Measurements from ENCODE around the gene RGMB. TPM values are rescaled to one million over a fixed set of nuclear protein-coding genes. Genes with fewer than 3 reads are reported as not detected.

The RGMB gene
- total RNA-seq, 1 experiment from 2014 or later, result 20.3 TPM

DNA sequence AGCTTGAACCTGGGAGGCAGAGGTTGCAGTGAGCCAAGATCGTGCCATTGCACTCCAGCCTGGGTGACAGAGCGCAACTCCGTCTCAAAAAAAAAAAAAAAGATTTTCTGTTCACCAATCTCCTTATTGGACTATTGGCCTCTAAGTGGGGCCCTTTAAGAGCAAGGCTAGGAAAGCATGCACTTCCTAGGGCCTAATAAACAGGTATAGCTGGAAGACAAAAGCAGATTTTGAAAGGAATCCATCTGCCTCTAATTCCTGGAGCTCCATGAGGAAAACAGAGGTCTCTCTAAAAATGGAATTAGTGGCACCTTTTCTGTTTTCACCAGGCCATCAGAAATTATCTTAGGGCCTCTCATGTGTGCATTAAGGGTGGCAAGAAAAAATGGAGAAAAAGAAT lies 70.0 kb downstream of the RGMB start:
- CTCF ChIA-PET, result interaction anchor here (0.6 to 1.5 kb wide), 3 partner anchors 22 to 725 kb away, joined by 3 read pairs; no protein-coding TSS in a partner anchor
- no peak for TF ChIP-seq CTCF (IDR thresholded peaks at IDR 0.05; ENCODE audit: unreplicated experiment)
- no peak overlapping the region for H3K4me3 Mint-ChIP-seq (ENCODE audit: unreplicated experiment)
- H3K27ac Mint-ChIP-seq (ENCODE audit: low read depth, unreplicated experiment), result no peak overlapping the region
- H3K4me1 Mint-ChIP-seq (ENCODE audit: insufficient read depth, unreplicated experiment), result no peaks in the 10 kb centered on the region
- DNase-seq (ENCODE audit: unreplicated experiment), result no peak
- H3K36me3 Mint-ChIP-seq (ENCODE audit: insufficient read depth, unreplicated experiment), result no peaks in the 10 kb centered on the region
- intact Hi-C loops (cut with micrococcal nuclease), result no loop called here
- POLR2A ChIA-PET, result no interaction called here
- H3K27me3 Mint-ChIP-seq (ENCODE audit: insufficient read depth, unreplicated experiment), result no peaks in the 10 kb centered on the region
- no peaks in the 10 kb centered on the region for H3K9me3 Mint-ChIP-seq (ENCODE audit: unreplicated experiment)
- no TSS peak for BruUV-seq (replicated peaks)

DNA sequence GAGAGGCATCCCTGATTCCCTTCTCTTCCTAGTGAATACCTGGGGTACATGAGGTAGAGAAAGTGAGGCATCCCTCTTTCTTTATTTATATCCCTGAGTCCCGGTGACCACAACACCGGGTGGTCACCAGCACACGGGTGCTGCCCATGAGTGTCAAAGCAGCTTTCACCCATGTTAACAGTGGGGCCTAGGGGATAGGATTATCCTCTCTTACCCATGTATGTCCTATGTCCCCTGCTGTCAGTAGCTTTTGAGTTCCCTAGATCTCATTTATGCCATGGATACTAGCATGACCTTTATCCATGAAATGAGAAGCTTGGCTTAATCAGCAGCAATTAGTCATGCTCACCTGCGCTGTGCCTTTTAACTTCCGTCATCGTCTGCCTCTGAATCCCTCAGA lies 71.4 kb downstream of the RGMB start:
- no peaks in the 10 kb centered on the region for H3K27me3 Mint-ChIP-seq (ENCODE audit: insufficient read depth, unreplicated experiment)
- no peaks in the 10 kb centered on the region for H3K36me3 Mint-ChIP-seq (ENCODE audit: insufficient read depth, unreplicated experiment)
- H3K4me1 Mint-ChIP-seq (ENCODE audit: insufficient read depth, unreplicated experiment), result no peaks in the 10 kb centered on the region

DNA sequence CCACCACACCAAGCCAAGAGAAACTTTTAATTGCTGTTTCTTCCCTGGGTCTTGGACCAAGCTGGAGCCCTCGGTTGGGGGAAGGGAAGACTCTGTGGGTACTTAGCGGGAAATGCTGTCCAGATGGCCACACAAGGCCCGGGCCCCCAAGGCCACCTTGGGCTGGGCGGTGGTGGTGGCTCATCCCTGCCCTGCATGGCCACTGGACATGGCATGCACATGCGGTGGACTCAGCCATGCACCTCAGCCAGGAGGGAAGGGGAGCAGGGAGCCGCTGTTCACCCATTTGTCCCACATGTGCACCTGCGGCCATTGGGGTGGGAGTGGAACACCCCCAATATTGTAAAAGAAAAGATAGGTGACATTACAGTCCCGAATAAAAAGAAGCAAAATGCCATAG lies 72.4 kb downstream of the RGMB start:
- no peak for TF ChIP-seq CTCF (IDR thresholded peaks at IDR 0.05; ENCODE audit: unreplicated experiment)
- ChIA-PET CTCF (no interaction called here), POLR2A (interaction anchor here (1.2 kb wide), 1 partner anchor 11 kb away, joined by 4 read pairs; no protein-coding TSS in a partner anchor)

More for the DNA sequence above, 71.4 kb downstream of the RGMB start:
- no peak for TF ChIP-seq CTCF (IDR thresholded peaks at IDR 0.05; ENCODE audit: unreplicated experiment)
- intact Hi-C loops (cut with micrococcal nuclease), result no loop called here
- Mint-ChIP-seq H3K27ac (ENCODE audit: low read depth, unreplicated experiment) (no peak overlapping the region), H3K9me3 (ENCODE audit: unreplicated experiment) (no peaks in the 10 kb centered on the region), H3K4me3 (ENCODE audit: unreplicated experiment) (no peak overlapping the region)
- ChIA-PET POLR2A (interaction anchor here (0.6 to 1.5 kb wide), 2 partner anchors 17 to 145 kb away, joined by 3 to 5 read pairs; no protein-coding TSS in a partner anchor), CTCF (no interaction called here)
- DNase-seq (ENCODE audit: unreplicated experiment), result no peak
- BruUV-seq (replicated peaks), result no TSS peak

More for the DNA sequence above, 72.4 kb downstream of the RGMB start:
- no peak overlapping the region for H3K27ac Mint-ChIP-seq (ENCODE audit: low read depth, unreplicated experiment)
- no peaks in the 10 kb centered on the region for H3K4me1 Mint-ChIP-seq (ENCODE audit: insufficient read depth, unreplicated experiment)
- no peaks in the 10 kb centered on the region for H3K36me3 Mint-ChIP-seq (ENCODE audit: insufficient read depth, unreplicated experiment)
- H3K9me3 Mint-ChIP-seq (ENCODE audit: unreplicated experiment), result no peaks in the 10 kb centered on the region
- intact Hi-C loops (cut with micrococcal nuclease), result no loop called here
- H3K4me3 Mint-ChIP-seq (ENCODE audit: unreplicated experiment), result no peak overlapping the region
- DNase-seq (ENCODE audit: unreplicated experiment), result no peak
- no TSS peak for BruUV-seq (replicated peaks)
- no peaks in the 10 kb centered on the region for H3K27me3 Mint-ChIP-seq (ENCODE audit: insufficient read depth, unreplicated experiment)

Other genes with a start within 250 kb of the RGMB start
- gene CHD1, start 155.3 kb downstream of the RGMB start, total RNA-seq (2022), result 50.8 and 54.7 TPM in 2 replicates

Measured in MCF 10A (cell line).